GM12891 (cell line): ENCODE measurements around the gene ARHGEF6.

Experiments used
- DNase-seq: peaks from one replicate; pipeline ENCODE4 v3.0.0; 2011; ENCODE audit warnings: low spot score; ENCODE audit not compliant: insufficient read length
- FAIRE-seq: peaks from 2 replicates; lab custom pipeline; 2011; peaks lifted over from hg19 to GRCh38; lab: Jason Lieb, UNC
- PAX5 ChIP-seq: IDR thresholded peaks from 2 replicates; pipeline ENCODE4 v1.6.1; 2011; ENCODE audit warnings: low read length, moderate library complexity, mild to moderate bottlenecking; ENCODE audit not compliant: insufficient read depth, severe bottlenecking
- POLR2A ChIP-seq: IDR thresholded peaks from 2 replicates; pipeline ENCODE4 v1.6.1; 2011; ENCODE audit warnings: low read depth, low read length, control low read depth
- POLR2AphosphoS5 ChIP-seq: IDR thresholded peaks from 2 replicates; pipeline ENCODE4 v1.6.1; 2011; ENCODE audit warnings: low read depth, low read length, control low read depth
- POU2F2 ChIP-seq: IDR thresholded peaks from 2 replicates; pipeline ENCODE4 v1.6.1; 2011; ENCODE audit warnings: low read depth, mild to moderate bottlenecking, control low read depth, low read length, moderate library complexity
- SPI1 ChIP-seq: IDR thresholded peaks from 2 replicates; pipeline ENCODE4 v1.6.1; 2011; ENCODE audit warnings: low read depth, low read length, control low read depth
- TAF1 ChIP-seq: IDR thresholded peaks from 2 replicates; pipeline ENCODE4 v1.6.1; 2011; ENCODE audit warnings: low read depth, low read length, control low read depth

The ARHGEF6 gene

GRCh38 chrX:136767104-136767941, 13.4 kb downstream of the ARHGEF6 start:
- no peak for TF ChIP-seq POLR2A
- TF ChIP-seq SPI1, result no peak; the same call in 1 of the 2 replicates
- TF ChIP-seq POLR2AphosphoS5, result no peak
- TF ChIP-seq TAF1, result no peak
- no peak for TF ChIP-seq PAX5
- no peak for TF ChIP-seq POU2F2
- peak; percentile 35 for DNase-seq
- peak; percentile 97 for FAIRE-seq

DNA sequence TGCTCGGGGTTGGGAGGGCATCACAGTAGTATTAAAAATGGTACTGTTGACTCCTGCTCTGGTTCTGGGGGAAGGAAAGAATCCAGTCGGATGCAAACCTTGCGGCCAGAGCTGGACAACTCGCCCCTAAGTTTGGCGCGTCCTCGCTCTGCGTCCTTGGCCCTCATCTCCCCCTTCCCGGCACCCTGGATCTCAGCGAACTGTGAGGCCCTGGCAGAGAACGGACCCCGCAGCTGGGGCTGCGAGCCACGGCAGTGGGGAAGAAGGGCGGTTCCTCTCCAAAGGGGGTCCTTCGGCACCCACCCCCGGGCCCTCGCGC, 14.0 kb downstream of the ARHGEF6 start:
- DNase-seq (no peak), FAIRE-seq (no peak)
- TF ChIP-seq PAX5, result no peak
- TF ChIP-seq SPI1, result no peak
- no peak for TF ChIP-seq POU2F2
- TF ChIP-seq POLR2A, result no peak
- TF ChIP-seq POLR2AphosphoS5, result no peak
- TF ChIP-seq TAF1, result no peak

DNA sequence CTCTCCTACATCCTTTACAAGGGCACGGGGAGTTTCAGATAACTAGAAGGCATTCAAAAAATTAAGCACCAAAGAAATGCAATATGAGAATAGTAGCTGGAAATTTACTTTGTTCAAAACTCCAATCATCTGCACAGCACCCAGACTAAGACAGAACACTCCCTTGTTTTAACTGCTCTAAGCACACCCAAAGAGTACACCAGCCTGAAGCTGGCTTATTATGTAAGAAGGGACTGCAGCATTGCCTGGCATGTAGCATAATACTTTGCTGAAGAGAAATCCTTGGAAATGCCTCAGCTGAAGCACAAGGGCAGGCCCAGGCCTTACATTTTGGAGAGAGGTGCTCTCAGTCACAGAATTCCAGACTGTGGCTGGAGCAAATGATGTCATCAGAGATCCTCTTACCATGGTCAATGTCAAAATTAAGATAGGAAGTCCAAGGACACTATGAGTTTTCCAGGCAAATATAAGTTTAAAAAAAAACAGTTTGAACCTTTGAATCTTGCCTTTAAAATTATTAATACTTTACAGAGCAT, 14.8 kb downstream of the ARHGEF6 start:
- peak; percentile 55 for FAIRE-seq
- DNase-seq, result no peak
- no peak for TF ChIP-seq PAX5
- no peak for TF ChIP-seq TAF1
- TF ChIP-seq POLR2A, result no peak
- no peak for TF ChIP-seq POLR2AphosphoS5
- no peak for TF ChIP-seq POU2F2
- no peak for TF ChIP-seq SPI1

DNA sequence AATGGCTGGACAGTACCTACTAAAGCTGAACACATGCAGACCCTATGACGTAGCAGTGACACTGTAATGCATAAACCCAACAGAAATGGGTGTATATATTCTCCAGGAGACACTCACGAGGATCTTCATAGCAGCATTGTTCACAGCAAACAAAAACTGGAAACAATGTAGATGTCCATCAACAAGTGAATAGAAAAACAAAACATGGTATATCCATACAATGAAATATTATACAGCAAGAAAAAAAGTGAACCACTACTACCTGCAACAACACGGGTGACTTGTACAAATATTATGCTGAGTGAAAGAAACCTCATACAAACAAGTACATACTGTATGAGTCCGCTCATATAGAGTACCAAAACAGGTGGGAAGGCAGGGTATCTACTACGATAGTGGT, 16.5 kb downstream of the ARHGEF6 start:
- DNase-seq, result no peak
- no peak for TF ChIP-seq TAF1
- no peak for TF ChIP-seq POLR2A
- no peak for TF ChIP-seq PAX5
- no peak for TF ChIP-seq POU2F2
- TF ChIP-seq POLR2AphosphoS5, result no peak
- no peak for TF ChIP-seq SPI1
- FAIRE-seq, result peak; percentile 9

DNA sequence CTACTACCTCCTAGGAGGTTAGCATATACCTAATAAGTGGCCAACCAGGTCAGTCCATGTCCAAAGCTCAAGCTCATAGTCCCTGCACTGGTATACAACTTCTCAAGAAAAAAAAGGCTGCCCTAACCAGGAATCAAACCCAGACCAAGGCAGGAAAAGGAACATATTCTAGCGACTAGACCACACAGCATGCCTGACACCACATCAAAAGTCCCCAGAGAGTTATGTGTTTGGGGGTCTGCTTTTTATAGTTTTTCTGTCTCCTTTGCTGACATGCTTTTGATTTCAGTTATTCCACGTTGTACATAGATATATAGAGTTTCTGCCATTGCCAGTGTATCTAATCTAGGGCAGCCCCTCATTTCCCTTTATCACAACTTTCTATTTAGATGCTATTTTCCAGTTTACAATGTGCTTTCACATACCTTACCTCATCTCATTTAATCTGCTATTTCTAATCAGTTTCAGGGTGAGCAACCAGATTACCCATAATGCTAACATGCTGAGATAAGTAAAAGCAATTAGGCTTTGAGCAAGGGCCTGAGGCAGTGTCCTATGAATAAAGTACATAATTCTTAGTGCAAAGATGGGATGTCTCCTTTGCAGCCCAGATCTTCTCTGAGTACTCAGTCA, 17.8 kb downstream of the ARHGEF6 start:
- DNase-seq (no peak), FAIRE-seq (peak; percentile 86)
- TF ChIP-seq TAF1, result no peak
- no peak for TF ChIP-seq POLR2AphosphoS5
- no peak for TF ChIP-seq POU2F2
- no peak for TF ChIP-seq SPI1
- no peak for TF ChIP-seq POLR2A
- TF ChIP-seq PAX5, result no peak

DNA sequence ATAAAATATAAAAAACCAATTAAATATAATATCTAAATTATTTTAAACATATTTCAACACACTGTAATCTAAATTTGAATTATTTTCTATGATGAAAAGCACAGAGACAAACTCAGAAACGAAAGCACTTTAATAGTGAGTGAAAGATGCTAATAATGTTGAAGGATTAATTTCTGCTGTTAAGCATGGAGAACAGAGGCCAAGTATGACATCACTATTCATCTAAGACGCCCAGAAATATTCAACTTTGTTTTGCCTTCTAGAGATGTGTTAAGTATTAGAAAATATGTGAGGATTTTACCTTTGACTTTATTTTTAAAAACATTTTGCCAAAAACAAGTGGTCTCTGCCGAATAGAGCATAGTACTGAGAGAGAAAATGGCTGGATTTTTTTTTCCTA, 19.3 kb downstream of the ARHGEF6 start:
- TF ChIP-seq PAX5 (no peak), TAF1 (no peak), POLR2AphosphoS5 (no peak), POU2F2 (no peak), SPI1 (no peak), POLR2A (no peak)
- FAIRE-seq (no peak), DNase-seq (no peak)

- peak; percentile 98 for FAIRE-seq
- no peak for DNase-seq
- TF ChIP-seq POLR2A (no peak), SPI1 (peak; percentile 92)
Measured at GRCh38 chrX:136759968-136760367, 20.8 kb downstream of the ARHGEF6 start.

- no peak for TF ChIP-seq TAF1
- TF ChIP-seq SPI1, result no peak
- no peak for TF ChIP-seq POU2F2
- no peak for TF ChIP-seq POLR2A
- no peak for TF ChIP-seq PAX5
- DNase-seq (no peak), FAIRE-seq (no peak)
Measured at GRCh38 chrX:136755411-136755810, 25.3 kb downstream of the ARHGEF6 start.

DNA sequence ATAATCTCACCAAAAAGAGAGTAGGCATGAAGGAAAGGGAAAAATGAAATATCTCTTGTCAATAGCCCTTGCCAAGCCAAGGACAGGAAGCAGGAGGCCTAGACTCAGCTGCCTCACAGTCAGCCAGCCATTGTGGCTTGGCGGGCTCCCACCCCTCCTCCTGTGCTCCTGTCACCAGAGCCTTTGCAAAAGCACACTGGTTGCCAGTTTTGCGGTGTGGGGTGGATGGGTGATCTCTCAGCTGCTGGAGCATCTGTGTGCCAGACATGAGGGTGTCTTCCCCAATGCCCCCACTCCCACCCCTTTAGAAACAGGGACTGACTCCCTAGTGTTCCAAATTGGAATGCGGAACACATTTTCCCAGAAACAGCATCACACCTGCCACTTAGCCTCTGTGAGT, 26.1 kb downstream of the ARHGEF6 start:
- DNase-seq, result no peak
- TF ChIP-seq PAX5 (no peak), TAF1 (no peak), POLR2AphosphoS5 (no peak), SPI1 (no peak), POU2F2 (no peak), POLR2A (no peak)
- FAIRE-seq, result no peak
